ENCODE data around the gene PCDH1. TPM values are rescaled to one million over a fixed set of nuclear protein-coding genes. Genes with fewer than 3 reads are reported as not detected.

Gene PCDH1
- total RNA-seq, 1 donor from 2014 or later: 22.8 TPM

- Mint-ChIP-seq H3K27me3 (no peaks in the 10 kb centered on the region), H3K27ac (no peak overlapping the region), H3K36me3 (no peaks in the 10 kb centered on the region), H3K4me3 (no peak overlapping the region), H3K4me1 (ENCODE audit: unreplicated experiment) (peaks cover 14% of the 10 kb centered on the region), H3K9me3 (no peaks in the 10 kb centered on the region)
- TF ChIP-seq CTCF (conservative IDR thresholded peaks at IDR 0.05): no peak
- no peak for DNase-seq (ENCODE audit: extremely low spot score, unreplicated experiment)
Measured at GRCh38 chr5:141844414-141845097, 33.7 kb downstream of the PCDH1 start.

- peaks cover 12% of the 10 kb centered on the region for H3K4me1 Mint-ChIP-seq (ENCODE audit: unreplicated experiment)
- H3K9me3 Mint-ChIP-seq: no peaks in the 10 kb centered on the region
- no peak overlapping the region for H3K4me3 Mint-ChIP-seq
- H3K27ac Mint-ChIP-seq: no peak overlapping the region
- no peak for DNase-seq (ENCODE audit: extremely low spot score, unreplicated experiment)
- peaks cover 5% of the 10 kb centered on the region for H3K27me3 Mint-ChIP-seq
- no peaks in the 10 kb centered on the region for H3K36me3 Mint-ChIP-seq
- TF ChIP-seq CTCF (conservative IDR thresholded peaks at IDR 0.05): no peak
Measured at GRCh38 chr5:141843156-141843927, 34.9 kb downstream of the PCDH1 start.

GRCh38 chr5:141841378-141842180 lies 36.6 kb downstream of the PCDH1 start:
- DNase-seq (ENCODE audit: extremely low spot score, unreplicated experiment): no peak
- Mint-ChIP-seq H3K9me3 (no peaks in the 10 kb centered on the region), H3K4me1 (ENCODE audit: unreplicated experiment) (peaks cover 13% of the 10 kb centered on the region), H3K36me3 (no peaks in the 10 kb centered on the region), H3K27ac (no peak overlapping the region), H3K27me3 (peaks cover 9% of the 10 kb centered on the region), H3K4me3 (no peak overlapping the region)
- no peak for TF ChIP-seq CTCF (conservative IDR thresholded peaks at IDR 0.05)

- Mint-ChIP-seq H3K27ac (no peak overlapping the region), H3K9me3 (no peaks in the 10 kb centered on the region), H3K27me3 (peaks cover 9% of the 10 kb centered on the region), H3K36me3 (no peaks in the 10 kb centered on the region), H3K4me3 (no peak overlapping the region), H3K4me1 (ENCODE audit: unreplicated experiment) (peaks cover 15% of the 10 kb centered on the region)
- TF ChIP-seq CTCF (conservative IDR thresholded peaks at IDR 0.05): no peak
- no peak for DNase-seq (ENCODE audit: extremely low spot score, unreplicated experiment)
Measured at GRCh38 chr5:141840826-141841360, 37.3 kb downstream of the PCDH1 start.

- DNase-seq (ENCODE audit: extremely low spot score, unreplicated experiment): no peak
- TF ChIP-seq CTCF (conservative IDR thresholded peaks at IDR 0.05): no peak
- Mint-ChIP-seq H3K9me3 (no peaks in the 10 kb centered on the region), H3K27me3 (peaks cover 9% of the 10 kb centered on the region), H3K4me1 (ENCODE audit: unreplicated experiment) (peaks cover 15% of the 10 kb centered on the region), H3K36me3 (no peaks in the 10 kb centered on the region), H3K4me3 (no peak overlapping the region), H3K27ac (no peak overlapping the region)
Measured at GRCh38 chr5:141840280-141840812, 37.9 kb downstream of the PCDH1 start.

Data from type B pancreatic cell (in vitro differentiated cells).